K562 (cell line): ENCODE results near the gene C9orf153. TPM values are rescaled to one million over a fixed set of nuclear protein-coding genes. Genes with fewer than 3 reads are reported as not detected.

ENCODE experiments used
- ATAC-seq: fragments of 200-7000 bp; cut with Tn5 transposase; 3 replicates; pipeline ENCODE4 v1.9.1; 2020; ENCODE audit warnings: moderate library complexity
- Bru-seq: library from RNA; stranded (reverse); fragments of 400-500 nt; gene quantifications from one replicate; lab custom pipeline; 2021; lab: Mats Ljungman, UMichigan
- BruChase-seq, 2 experiments: library from RNA; stranded (reverse); fragments of 400-500 nt; gene quantifications; one replicate each; lab custom pipeline; 2021; lab: Mats Ljungman, UMichigan
- BruUV-seq: library from RNA; stranded (reverse); fragments of 400-500 nt; replicated peaks from 2 replicates; lab custom pipeline; 2021; lab: Mats Ljungman, UMichigan
- CTCF ChIA-PET: fragments of 300-600 bp; formaldehyde crosslinking; extraction: SDS; loops from one replicate; lab custom pipeline; 2021; ENCODE audit warnings: low intra/inter-chr PET ratio; lab: Yijun Ruan, JAX
- POLR2A ChIA-PET: fragments of 300-600, 350-650 bp; sonication (Branson Sonifier 250); formaldehyde crosslinking; extraction: SDS; loops from one replicate; lab custom pipeline; 2021; ENCODE audit warnings: antibody characterized with exemption, inconsistent platforms; lab: Yijun Ruan, JAX
- DNase-seq, 4 experiments: peaks; one replicate each; pipeline versions ENCODE4 v3.0.0 to v3.0.0-alpha.2; 2011 to 2018; ENCODE audit warnings: low spot score in 3 of 4, mixed read lengths in 3 of 4; ENCODE audit errors: extremely low read depth in 1 of 4
- FAIRE-seq: peaks from 2 replicates; lab custom pipeline; 2011; peaks lifted over from hg19 to GRCh38; lab: Jason Lieb, UNC
- H2AFZ ChIP-seq: 2 replicates; pipeline ENCODE4 v1.6.0; 2011; ENCODE audit warnings: low read depth, low read length, control low read depth, inconsistent platforms
- H3K27ac ChIP-seq: fragments of 200-600 bp; 3 replicates; pipeline ENCODE4 v1.8.0; 2011; ENCODE audit warnings: low read depth, mild to moderate bottlenecking, control low read depth, inconsistent platforms, low read length, moderate library complexity, mixed read lengths; ENCODE audit errors: extremely low read depth
- H3K27me3 ChIP-seq, 2 experiments: fragments of 300-600 bp in 1 of 2; 2 replicates in 1 of 2; 3 replicates in 1 of 2; pipeline versions ENCODE4 v1.6.0 to v1.8.0; 2011; ENCODE audit warnings: inconsistent platforms in 2 of 2, low read length in 2 of 2, mild to moderate bottlenecking in 1 of 2, mixed read lengths in 1 of 2, moderate library complexity in 1 of 2; ENCODE audit not compliant: control insufficient read depth in 2 of 2, insufficient read depth in 2 of 2
- H3K36me3 ChIP-seq: fragments of 300-600 bp; 3 replicates; pipeline ENCODE4 v1.8.0; 2011; ENCODE audit warnings: mild to moderate bottlenecking, low read length, inconsistent platforms; ENCODE audit not compliant: control insufficient read depth, insufficient read depth
- H3K4me1 ChIP-seq, 2 experiments: fragments of 200-600 bp in 1 of 2; replicated peaks in 1 of 2; 2 replicates in 1 of 2; 3 replicates in 1 of 2; pipeline versions ENCODE4 v1.5.1 to v1.8.0; 2011; ENCODE audit warnings: inconsistent platforms in 2 of 2, low read length in 2 of 2, mild to moderate bottlenecking in 1 of 2, mixed read lengths in 1 of 2, moderate library complexity in 1 of 2; ENCODE audit not compliant: control insufficient read depth in 2 of 2, insufficient read depth in 2 of 2
- H3K4me2 ChIP-seq: 2 replicates; pipeline ENCODE4 v1.6.1; 2011; ENCODE audit warnings: low read length, control low read depth, inconsistent platforms, mixed read lengths; ENCODE audit not compliant: insufficient read depth
- H3K4me3 ChIP-seq: fragments of 200-600 bp; sonication (generic), shearing (Covaris generic); 2 replicates; pipeline ENCODE4 v1.5.1; 2016; ENCODE audit warnings: control low read depth, inconsistent platforms
- H3K79me2 ChIP-seq: fragments of 200-600 bp; 3 replicates; pipeline ENCODE4 v1.8.0; 2011; ENCODE audit warnings: low read length, inconsistent platforms; ENCODE audit not compliant: control insufficient read depth, insufficient read depth
- H3K9ac ChIP-seq, 2 experiments: 2 replicates each; pipeline versions ENCODE4 v1.6.0 to v1.6.1; 2011; ENCODE audit warnings: low read depth in 2 of 2, low read length in 2 of 2, control low read depth in 1 of 2, inconsistent platforms in 1 of 2, mild to moderate bottlenecking in 1 of 2, mixed read lengths in 1 of 2; ENCODE audit not compliant: insufficient read depth in 1 of 2
- H3K9me1 ChIP-seq: one replicate; pipeline ENCODE4 v1.6.0; 2011; ENCODE audit warnings: inconsistent platforms, mild to moderate bottlenecking, low read length, moderate library complexity; ENCODE audit not compliant: control insufficient read depth, insufficient read depth
- H3K9me3 ChIP-seq: replicated peaks from 2 replicates; pipeline ENCODE4 v1.5.1; 2011; ENCODE audit warnings: low read depth, low read length, inconsistent platforms; ENCODE audit not compliant: control insufficient read depth, insufficient read depth
- H4K20me1 ChIP-seq: replicated peaks from 2 replicates; pipeline ENCODE4 v1.6.1; 2011; ENCODE audit warnings: low read length, inconsistent platforms, mixed read lengths; ENCODE audit not compliant: control insufficient read depth, insufficient read depth
- CTBP1 ChIP-seq: fragments of 450-650 bp; IDR thresholded peaks from 2 replicates; pipeline ENCODE4 v1.6.1; 2016; ENCODE audit warnings: borderline replicate concordance
- EWSR1 ChIP-seq: fragments of 450-650 bp; IDR thresholded peaks from 2 replicates; pipeline ENCODE4 v1.6.1; 2018; ENCODE audit warnings: borderline replicate concordance, mild to moderate bottlenecking, low read depth, moderate library complexity; ENCODE audit not compliant: partially characterized antibody
- KDM5B ChIP-seq: fragments of 200-600 bp; sonication (generic); IDR thresholded peaks from 2 replicates; pipeline ENCODE4 v1.6.1; 2012; ENCODE audit warnings: low read depth, mild to moderate bottlenecking, moderate library complexity, low read length, control low read depth, inconsistent platforms; ENCODE audit not compliant: insufficient replicate concordance
- LCOR ChIP-seq: sonication (generic); formaldehyde crosslinking; IDR thresholded peaks from 2 replicates; pipeline ENCODE4 v1.8.0; 2022; ENCODE audit warnings: mild to moderate bottlenecking, missing genetic modification reagents
- STAT5B ChIP-seq: fragments of 250-450 bp; sonication (Bioruptor Pico); IDR thresholded peaks from 2 replicates; pipeline ENCODE4 v1.8.0; 2021; ENCODE audit warnings: mild to moderate bottlenecking, inconsistent platforms
- ZBTB8A ChIP-seq: fragments of 450-650 bp; IDR thresholded peaks from 2 replicates; pipeline ENCODE4 v1.6.1; 2018; ENCODE audit warnings: mild to moderate bottlenecking, moderate library complexity; ENCODE audit not compliant: partially characterized antibody
- ZNF253 ChIP-seq: fragments of 250-450 bp; sonication (Bioruptor Pico); conservative IDR thresholded peaks from 2 replicates; pipeline ENCODE4 v1.6.1; 2021; ENCODE audit warnings: mild to moderate bottlenecking
- WGBS: fragments of 100-300 bp; shearing (Covaris generic); methylation state at CpG from one replicate; pipeline ENCODE4 v1.1.6; 2016; ENCODE audit warnings: low coverage, mixed read lengths; ENCODE audit not compliant: insufficient coverage; ENCODE audit errors: missing lambda C conversion rate; 5-methylcytosine and 5-hydroxymethylcytosine counted together
- in situ Hi-C: fragments of 300-500 bp; cut with MboI; formaldehyde crosslinking; loops from 4 replicates; pipeline ENCODE4 v1.15.0; 2018; ENCODE audit warnings: inconsistent platforms, mixed read lengths
- intact Hi-C: fragments of 100-400 bp; cut with micrococcal nuclease; formaldehyde crosslinking; loops from 2 replicates; pipeline ENCODE4 v1.14.2; 2022
- long read RNA-seq, 3 experiments: library from polyadenylated mRNA in 2 of 3; library from RNA in 1 of 3; unstranded in 2 of 3; stranded (forward) in 1 of 3; transcript quantifications; one replicate each; pipeline ENCODE4 v2.0.0, GENCODE V29; 2019 to 2022
- polyA minus RNA-seq, 3 experiments: library from RNA; depleted of rRNA, polyadenylated mRNA; stranded (reverse); fragments of >200 nt; gene quantifications; 2 replicates each; pipeline ENCODE4 v1.2.3, GENCODE V29; 2011
- polyA plus RNA-seq, 8 experiments: library from polyadenylated mRNA; depleted of rRNA in 4 of 8; stranded (reverse) in 5 of 8; unstranded in 3 of 8; fragments of >200 nt; fragmentation: Nextera tagmentation in 2 of 8; fragmentation: Illumina TruSeq in 1 of 8; extraction: Ambion mirVana in 2 of 8; extraction: Trizol in 1 of 8; gene quantifications; 2 replicates each; pipeline versions ENCODE4 v1.2.1 to v1.2.3, GENCODE V29; 2011 to 2014; ENCODE audit warnings: inconsistent platforms in 1 of 8, missing spikeins in 1 of 8
- total RNA-seq, 7 experiments: library from RNA; depleted of rRNA in 6 of 7; stranded (reverse); fragments of >200 nt in 6 of 7; fragmentation: Illumina TruSeq in 2 of 7; extraction: Trizol in 2 of 7; gene quantifications; 2 replicates each; pipeline versions ENCODE4 v1.2.1 to v1.2.3, GENCODE V29; 2011 to 2021; ENCODE audit warnings: low replicate concordance in 1 of 7
- TF ChIP-seq, protein P1 (sequence below): fragments of 250-450 bp; sonication (Bioruptor Pico); IDR thresholded peaks from 2 replicates; pipeline ENCODE4 v1.4.0; 2020
- TF ChIP-seq, protein P2 (sequence below): IDR thresholded peaks from 2 replicates; pipeline ENCODE4 v1.6.1; 2012; ENCODE audit warnings: low read depth, low read length, improper control_type of control experiment, borderline replicate concordance

C9orf153 gene
- 1.2 and 2.1 TPM in 2 replicates for total RNA-seq (2011; cell fraction: chromatin; rRNA removed; ENCODE audit: low replicate concordance)
- total RNA-seq (2011; cell fraction: nucleolus; rRNA removed) = 1.1 TPM in 1 of 2 replicates, not detected in the other
- total RNA-seq (2011; cell fraction: nucleoplasm; rRNA removed) = 1.3 and 3.9 TPM in 2 replicates
- total RNA-seq (2014; rRNA removed) = not detected in 2 replicates
- total RNA-seq (2014; rRNA removed; fragmentation: Illumina TruSeq; extraction: Trizol) = 0.15 TPM in 1 of 2 replicates, not detected in the other
- total RNA-seq (2015; rRNA removed; fragmentation: Illumina TruSeq; extraction: Trizol) = 0.07 and 0.11 TPM in 2 replicates
- total RNA-seq (2021) = not detected in 2 replicates
- 0.08 and 0.12 TPM in 2 replicates for polyA plus RNA-seq (2011; rRNA removed)
- 0.04 and 0.13 TPM in 2 replicates for polyA plus RNA-seq (2011; cell fraction: cytosol; rRNA removed)
- polyA plus RNA-seq (2011; cell fraction: nucleus; rRNA removed) = 0.07 and 0.30 TPM in 2 replicates
- 0.04 TPM in 1 of 2 replicates, not detected in the other for polyA plus RNA-seq (2012)
- not detected in 2 replicates for polyA plus RNA-seq (2014; fragmentation: Illumina TruSeq; extraction: Trizol)
- not detected for polyA plus RNA-seq (2014; fragmentation: Nextera tagmentation; extraction: Ambion mirVana)
- polyA plus RNA-seq (2014; rRNA removed) = 1.2 TPM in 1 of 2 replicates, not detected in the other
- 0.42 and 1.4 TPM in 2 replicates for polyA minus RNA-seq (2011; rRNA and poly(A)+ RNA removed)
- not detected in 2 replicates for polyA minus RNA-seq (2011; cell fraction: cytosol; rRNA and poly(A)+ RNA removed)
- polyA minus RNA-seq (2011; cell fraction: nucleus; rRNA and poly(A)+ RNA removed) = 0.40 and 1.00 TPM in 2 replicates
- Bru-seq, nascent RNA = percentile 38 among the genes with signal in this experiment
- BruChase-seq, experiment 1, labeled RNA remaining after a 2-hour chase = percentile 49 among the genes with signal in this experiment
- BruChase-seq, experiment 2, labeled RNA remaining after a 6-hour chase = percentile 45 among the genes with signal in this experiment
- long read RNA-seq, experiment 1 = 0 reads
- long read RNA-seq, experiment 2 = 0 reads
- long read RNA-seq, experiment 3 = 0 reads

DNA sequence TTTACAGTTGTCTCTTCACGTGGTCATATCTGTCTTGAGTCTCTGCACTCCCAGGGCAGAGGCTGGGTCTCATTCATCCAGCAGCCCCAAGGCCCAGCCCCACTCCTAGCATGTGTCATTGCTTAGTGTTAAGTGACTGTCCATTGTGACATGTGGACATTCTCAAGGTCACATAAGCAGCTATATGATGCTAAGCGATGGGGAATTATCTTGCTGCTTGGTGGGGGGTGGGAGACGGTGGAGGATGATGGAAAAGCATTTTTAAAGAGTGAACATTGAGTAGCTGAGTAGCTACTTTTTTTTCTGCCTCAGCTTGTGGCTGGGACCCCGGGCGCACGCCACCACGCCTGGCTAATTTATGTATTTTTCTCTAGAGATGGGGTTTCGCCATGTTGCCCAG, at the start of gene C9orf153:
Gene C9orf153, minus strand, starts transcription at position 101 of the 400 bp plus-strand sequence. CDS start 30,054 bp downstream, outside the sequence.
- Histone ChIP-seq H4K20me1 (no peaks in the 10 kb centered on the region), H3K9ac (no peak within 1 kb of the TSS), H3K36me3 (peaks cover 13% of the 10 kb centered on the region; the same call in 2 of the 3 replicates), H3K79me2 (no peaks in the 10 kb centered on the region), H3K4me1 (no peaks in the 10 kb centered on the region), H2AFZ (no peak within 1 kb of the TSS), H3K4me2 (no peak within 1 kb of the TSS), H3K9me3 (no peaks in the 10 kb centered on the region), H3K4me3 (no peak within 1 kb of the TSS), H3K9me1 (no peaks in the 10 kb centered on the region), H3K27me3 (no peaks in the 10 kb centered on the region), H3K27ac (no peak within 1 kb of the TSS)
- ChIA-PET POLR2A (no interaction called here), CTCF (no interaction called here)
- DNase-seq (no peak), FAIRE-seq (no peak), ATAC-seq (no peak)
- 69% methylated on average over 5 of the region's 8 CpGs for WGBS
- in situ Hi-C loops = no loop called here
- no TSS peak for BruUV-seq
- intact Hi-C loops = no loop called here
- no peak for TF ChIP-seq ZNF253 (CRISPR knock-in tag)
- TF ChIP-seq, protein P1, sequence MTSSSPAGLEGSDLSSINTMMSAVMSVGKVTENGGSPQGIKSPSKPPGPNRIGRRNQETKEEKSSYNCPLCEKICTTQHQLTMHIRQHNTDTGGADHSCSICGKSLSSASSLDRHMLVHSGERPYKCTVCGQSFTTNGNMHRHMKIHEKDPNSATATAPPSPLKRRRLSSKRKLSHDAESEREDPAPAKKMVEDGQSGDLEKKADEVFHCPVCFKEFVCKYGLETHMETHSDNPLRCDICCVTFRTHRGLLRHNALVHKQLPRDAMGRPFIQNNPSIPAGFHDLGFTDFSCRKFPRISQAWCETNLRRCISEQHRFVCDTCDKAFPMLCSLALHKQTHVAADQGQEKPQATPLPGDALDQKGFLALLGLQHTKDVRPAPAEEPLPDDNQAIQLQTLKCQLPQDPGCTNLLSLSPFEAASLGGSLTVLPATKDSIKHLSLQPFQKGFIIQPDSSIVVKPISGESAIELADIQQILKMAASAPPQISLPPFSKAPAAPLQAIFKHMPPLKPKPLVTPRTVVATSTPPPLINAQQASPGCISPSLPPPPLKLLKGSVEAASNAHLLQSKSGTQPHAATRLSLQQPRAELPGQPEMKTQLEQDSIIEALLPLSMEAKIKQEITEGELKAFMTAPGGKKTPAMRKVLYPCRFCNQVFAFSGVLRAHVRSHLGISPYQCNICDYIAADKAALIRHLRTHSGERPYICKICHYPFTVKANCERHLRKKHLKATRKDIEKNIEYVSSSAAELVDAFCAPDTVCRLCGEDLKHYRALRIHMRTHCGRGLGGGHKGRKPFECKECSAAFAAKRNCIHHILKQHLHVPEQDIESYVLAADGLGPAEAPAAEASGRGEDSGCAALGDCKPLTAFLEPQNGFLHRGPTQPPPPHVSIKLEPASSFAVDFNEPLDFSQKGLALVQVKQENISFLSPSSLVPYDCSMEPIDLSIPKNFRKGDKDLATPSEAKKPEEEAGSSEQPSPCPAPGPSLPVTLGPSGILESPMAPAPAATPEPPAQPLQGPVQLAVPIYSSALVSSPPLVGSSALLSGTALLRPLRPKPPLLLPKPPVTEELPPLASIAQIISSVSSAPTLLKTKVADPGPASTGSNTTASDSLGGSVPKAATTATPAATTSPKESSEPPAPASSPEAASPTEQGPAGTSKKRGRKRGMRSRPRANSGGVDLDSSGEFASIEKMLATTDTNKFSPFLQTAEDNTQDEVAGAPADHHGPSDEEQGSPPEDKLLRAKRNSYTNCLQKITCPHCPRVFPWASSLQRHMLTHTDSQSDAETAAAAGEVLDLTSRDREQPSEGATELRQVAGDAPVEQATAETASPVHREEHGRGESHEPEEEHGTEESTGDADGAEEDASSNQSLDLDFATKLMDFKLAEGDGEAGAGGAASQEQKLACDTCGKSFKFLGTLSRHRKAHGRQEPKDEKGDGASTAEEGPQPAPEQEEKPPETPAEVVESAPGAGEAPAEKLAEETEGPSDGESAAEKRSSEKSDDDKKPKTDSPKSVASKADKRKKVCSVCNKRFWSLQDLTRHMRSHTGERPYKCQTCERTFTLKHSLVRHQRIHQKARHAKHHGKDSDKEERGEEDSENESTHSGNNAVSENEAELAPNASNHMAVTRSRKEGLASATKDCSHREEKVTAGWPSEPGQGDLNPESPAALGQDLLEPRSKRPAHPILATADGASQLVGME (CRISPR knock-in tag) = no peak
- no peak for TF ChIP-seq CTBP1
- TF ChIP-seq STAT5B = no peak
- TF ChIP-seq EWSR1 = no peak
- TF ChIP-seq KDM5B = no peak
- TF ChIP-seq, protein P2, sequence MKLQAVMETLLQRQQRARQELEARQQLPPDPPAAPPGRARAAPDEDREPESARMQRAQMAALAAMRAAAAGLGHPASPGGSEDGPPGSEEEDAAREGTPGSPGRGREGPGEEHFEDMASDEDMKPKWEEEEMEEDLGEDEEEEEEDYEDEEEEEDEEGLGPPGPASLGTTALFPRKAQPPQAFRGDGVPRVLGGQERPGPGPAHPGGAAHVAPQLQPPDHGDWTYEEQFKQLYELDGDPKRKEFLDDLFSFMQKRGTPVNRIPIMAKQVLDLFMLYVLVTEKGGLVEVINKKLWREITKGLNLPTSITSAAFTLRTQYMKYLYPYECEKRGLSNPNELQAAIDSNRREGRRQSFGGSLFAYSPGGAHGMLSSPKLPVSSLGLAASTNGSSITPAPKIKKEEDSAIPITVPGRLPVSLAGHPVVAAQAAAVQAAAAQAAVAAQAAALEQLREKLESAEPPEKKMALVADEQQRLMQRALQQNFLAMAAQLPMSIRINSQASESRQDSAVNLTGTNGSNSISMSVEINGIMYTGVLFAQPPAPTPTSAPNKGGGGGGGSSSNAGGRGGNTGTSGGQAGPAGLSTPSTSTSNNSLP = no peak
- no peak for TF ChIP-seq ZBTB8A
- TF ChIP-seq LCOR = no peak
